Suprapubic skin (tissue), 4 donors: ENCODE measurements around the gene ZNF462. TPM values are rescaled to one million over a fixed set of nuclear protein-coding genes. Genes with fewer than 3 reads are reported as not detected.
A peak's percentile ranks its signal among the peaks of the same experiment; 100 is the strongest.
"Not testable (repeated sequence)": the region's sequence is repeated elsewhere in the genome, so short reads cannot be mapped to it uniquely, and the experiment has no call there.

Experiments used
- DNase-seq, 2 donors: peaks; one replicate each; pipeline ENCODE4 v3.0.0-alpha.2; 2019; ENCODE audit warnings: low spot score in 2 of 2
- H3K27ac ChIP-seq: fragments of 200-600 bp; sonication (generic); one replicate; pipeline ENCODE4 v1.5.1; 2019
- H3K27me3 ChIP-seq: fragments of 200-600 bp; sonication (generic); one replicate; pipeline ENCODE4 v1.5.1; 2019
- H3K36me3 ChIP-seq: fragments of 200-600 bp; sonication (generic); one replicate; pipeline ENCODE4 v1.5.1; 2019
- H3K4me1 ChIP-seq: fragments of 200-600 bp; sonication (generic); one replicate; pipeline ENCODE4 v1.5.1; 2019
- H3K4me3 ChIP-seq: fragments of 200-600 bp; sonication (generic); one replicate; pipeline ENCODE4 v1.5.1; 2019; ENCODE audit warnings: mild to moderate bottlenecking
- H3K9me3 ChIP-seq: fragments of 200-600 bp; sonication (generic); one replicate; pipeline ENCODE4 v1.5.1; 2019
- CTCF ChIP-seq, 2 donors: fragments of 200-600 bp in 1 of 2; fragments of 450-650 bp in 1 of 2; sonication (generic) in 1 of 2; IDR thresholded peaks; one replicate each; pipeline ENCODE4 v1.5.1; 2016 to 2019; ENCODE audit warnings: antibody characterized with exemption in 2 of 2, mild to moderate bottlenecking in 1 of 2, moderate library complexity in 1 of 2
- EP300 ChIP-seq: sonication (generic); formaldehyde crosslinking; IDR thresholded peaks from one replicate; pipeline ENCODE4 v1.6.1; 2017; ENCODE audit warnings: antibody characterized with exemption
- POLR2A ChIP-seq, 2 donors: fragments of 450-650 bp; IDR thresholded peaks; one replicate each; pipeline ENCODE4 v1.6.1; 2017; ENCODE audit warnings: antibody characterized with exemption in 2 of 2, mild to moderate bottlenecking in 2 of 2, moderate library complexity in 2 of 2
- POLR2AphosphoS5 ChIP-seq, 3 donors: sonication (generic); formaldehyde crosslinking; IDR thresholded peaks; one replicate each; pipeline ENCODE4 v1.6.1; 2017; ENCODE audit warnings: antibody characterized with exemption in 3 of 3
- WGBS: methylation state at CpG from one replicate; pipeline ENCODE4 v1.1.5; 2018; 5-methylcytosine and 5-hydroxymethylcytosine counted together
- total RNA-seq, 4 donors: library from RNA; depleted of rRNA; stranded (reverse); fragments of >200 nt; gene quantifications; one replicate each; pipeline ENCODE4 v1.1.0, GENCODE V29; 2016

ZNF462 gene
- total RNA-seq, 4 donors from 2014 or later, result 16.4 to 35.2 (median 29.7) TPM

GRCh38 chr9:106893088-106893487 lies 30.1 kb downstream of the ZNF462 start:
- H3K4me1 ChIP-seq, result peaks cover 58% of the 10 kb centered on the region
- DNase-seq, result no peak

DNA sequence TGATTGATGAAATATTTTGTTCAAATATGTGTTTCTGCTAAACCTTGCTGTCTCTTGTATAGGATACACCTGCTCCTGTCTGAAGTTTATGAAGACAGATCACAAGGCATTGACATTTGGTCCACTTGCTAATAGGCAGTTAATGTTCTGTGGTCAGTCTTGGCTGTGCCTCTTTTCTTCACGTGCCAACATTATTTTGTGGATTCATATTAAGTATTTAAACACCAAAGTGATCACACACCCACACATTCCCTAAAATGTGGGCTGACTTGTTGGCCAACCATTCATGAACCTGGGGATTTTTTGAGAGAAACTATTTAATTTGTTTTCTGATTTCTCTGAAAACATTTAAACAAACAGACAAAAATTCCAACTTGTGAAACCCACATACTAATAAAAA lies 33.7 kb downstream of the ZNF462 start:
- Histone ChIP-seq H3K36me3 (no peaks in the 10 kb centered on the region), H3K4me1 (peaks cover 25% of the 10 kb centered on the region), H3K9me3 (no peaks in the 10 kb centered on the region), H3K4me3 (no peak overlapping the region), H3K27me3 (no peaks in the 10 kb centered on the region), H3K27ac (no peak overlapping the region)
- WGBS, result 29% methylated on average over 1 of the region's 1 CpG
- no peak for DNase-seq
- TF ChIP-seq POLR2AphosphoS5 (IDR thresholded peaks at IDR 0.05) (no peak), CTCF (IDR thresholded peaks at IDR 0.05) (no peak), POLR2A (IDR thresholded peaks at IDR 0.05) (no peak), EP300 (no peak)

More at GRCh38 chr9:106893088-106893487, 30.1 kb downstream of the ZNF462 start:
- WGBS, result 25% methylated on average over 1 of the region's 1 CpG
- no peaks in the 10 kb centered on the region for H3K27me3 ChIP-seq
- no peaks in the 10 kb centered on the region for H3K36me3 ChIP-seq
- peak overlapping the region; percentile 39 for H3K27ac ChIP-seq
- no peak for TF ChIP-seq POLR2AphosphoS5 (IDR thresholded peaks at IDR 0.05)
- no peak for TF ChIP-seq EP300
- TF ChIP-seq CTCF (IDR thresholded peaks at IDR 0.05), result no peak
- no peak for TF ChIP-seq POLR2A (IDR thresholded peaks at IDR 0.05)
- H3K9me3 ChIP-seq, result no peaks in the 10 kb centered on the region
- H3K4me3 ChIP-seq, result no peak overlapping the region

GRCh38 chr9:106897236-106897635 lies 34.3 kb downstream of the ZNF462 start:
- TF ChIP-seq EP300 (no peak), CTCF (IDR thresholded peaks at IDR 0.05) (no peak), POLR2AphosphoS5 (IDR thresholded peaks at IDR 0.05) (no peak), POLR2A (IDR thresholded peaks at IDR 0.05) (no peak)
- DNase-seq, result no peak
- no peaks in the 10 kb centered on the region for H3K9me3 ChIP-seq
- H3K36me3 ChIP-seq, result no peaks in the 10 kb centered on the region
- H3K27ac ChIP-seq, result no peak overlapping the region
- H3K4me3 ChIP-seq, result no peak overlapping the region
- H3K27me3 ChIP-seq, result no peaks in the 10 kb centered on the region
- peaks cover 19% of the 10 kb centered on the region for H3K4me1 ChIP-seq
- 31% methylated on average over 1 of the region's 1 CpG for WGBS

DNA sequence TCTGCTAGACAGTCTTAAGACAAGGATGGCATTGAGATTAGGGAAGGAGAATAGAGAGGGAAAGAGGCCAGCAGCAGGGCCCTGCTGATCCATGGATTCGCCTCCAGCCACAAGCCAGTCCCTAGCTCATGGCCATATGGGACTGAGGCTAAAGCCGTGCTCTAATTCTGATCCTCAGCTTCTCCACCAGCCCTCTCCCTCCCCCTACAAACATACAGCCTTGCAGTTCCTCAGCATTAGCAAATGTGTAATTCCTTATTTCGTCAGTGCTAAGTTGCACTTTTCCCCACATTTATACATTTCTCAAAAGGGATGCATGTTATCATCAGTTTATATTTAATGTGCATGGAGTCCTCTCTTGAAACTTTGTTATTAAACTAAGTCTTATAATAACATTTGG lies 34.8 kb downstream of the ZNF462 start:
- Histone ChIP-seq H3K4me1 (peaks cover 14% of the 10 kb centered on the region), H3K9me3 (no peaks in the 10 kb centered on the region), H3K27ac (peak overlapping the region; percentile 33), H3K4me3 (no peak overlapping the region), H3K27me3 (no peaks in the 10 kb centered on the region), H3K36me3 (no peaks in the 10 kb centered on the region)
- DNase-seq, result no peak
- WGBS, result 75% methylated on average over 3 of the region's 3 CpGs
- TF ChIP-seq EP300 (no peak), POLR2AphosphoS5 (IDR thresholded peaks at IDR 0.05) (no peak), CTCF (IDR thresholded peaks at IDR 0.05) (no peak), POLR2A (IDR thresholded peaks at IDR 0.05) (no peak)

DNA sequence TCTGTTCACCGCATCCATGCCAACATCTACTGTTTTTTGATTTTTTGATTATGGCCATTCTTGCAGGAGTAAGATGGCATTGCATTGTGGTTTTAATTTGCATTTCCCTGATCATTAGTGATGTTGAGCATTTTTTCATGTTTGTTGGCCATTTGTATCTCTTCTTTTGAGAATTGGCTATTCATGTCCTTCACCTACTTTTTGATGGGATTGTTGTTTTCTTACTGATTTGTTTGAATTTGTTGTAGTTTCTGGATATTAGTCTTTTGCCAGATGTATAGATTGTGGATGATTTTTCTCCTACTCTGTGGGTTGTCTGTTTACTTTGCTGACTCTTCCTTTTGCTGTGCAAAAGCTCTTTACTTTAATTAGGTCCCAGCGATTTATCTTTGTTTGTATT lies 37.6 kb downstream of the ZNF462 start:
- WGBS, result 93% methylated on average over 2 of the region's 2 CpGs
- not testable (repeated sequence) for DNase-seq, H3K36me3 ChIP-seq, H3K4me1 ChIP-seq, H3K9me3 ChIP-seq, H3K27ac ChIP-seq, H3K4me3 ChIP-seq, H3K27me3 ChIP-seq

DNA sequence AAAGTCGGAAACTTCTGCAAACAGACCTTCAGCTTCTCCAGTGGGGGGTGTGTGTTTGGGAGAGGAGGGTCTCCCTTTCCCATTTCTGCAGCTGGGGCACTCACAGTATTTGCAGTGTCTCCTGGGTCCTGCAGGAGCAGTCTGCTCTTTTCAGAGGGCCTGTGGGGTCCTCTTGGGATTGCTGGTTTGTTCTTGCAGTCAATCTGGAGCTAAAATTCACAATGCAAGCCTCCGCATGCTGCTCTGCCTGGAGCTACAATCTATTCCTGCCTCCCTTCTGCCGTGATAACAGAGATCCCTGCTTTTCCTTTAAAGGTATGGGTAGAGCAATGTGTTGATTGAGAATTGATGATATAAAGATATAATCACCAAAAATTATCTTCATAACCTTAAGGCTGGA lies 43.2 kb downstream of the ZNF462 start:
- WGBS, result 47% methylated on average over 3 of the region's 3 CpGs
- Histone ChIP-seq H3K27ac (peak overlapping the region; percentile 36), H3K27me3 (no peaks in the 10 kb centered on the region), H3K4me1 (peaks cover 6% of the 10 kb centered on the region), H3K4me3 (peak overlapping the region; percentile 3), H3K36me3 (no peaks in the 10 kb centered on the region), H3K9me3 (no peaks in the 10 kb centered on the region)
- TF ChIP-seq POLR2AphosphoS5 (IDR thresholded peaks at IDR 0.05), result no peak
- TF ChIP-seq POLR2A (IDR thresholded peaks at IDR 0.05), result no peak
- no peak for DNase-seq
